Neural progenitor cell (in vitro differentiated cells): Measurements from ENCODE around the gene NUAK1.

Experiments used
- CTCF ChIP-seq: fragments of 200-600 bp; sonication (generic); IDR thresholded peaks from 2 replicates; pipeline ENCODE4 v1.5.1; 2017; ENCODE audit warnings: antibody characterized with exemption, mild to moderate bottlenecking
- EZH2 ChIP-seq: fragments of 200-600 bp; sonication (generic); IDR thresholded peaks from 2 replicates; pipeline ENCODE4 v1.6.1; 2017; ENCODE audit warnings: antibody characterized with exemption, mild to moderate bottlenecking, moderate library complexity

GRCh38 chr12:106135781-106136180, 3.0 kb downstream of the NUAK1 start:
- TF ChIP-seq EZH2 (no peak), CTCF (no peak)
